ENCODE data around the gene ERF.

The ERF gene

GRCh38 chr19:42239544-42240220 is 15.2 kb downstream of the ERF start:
- Histone ChIP-seq H3K4me3 (ENCODE audit: low read depth, low read length) (no peak overlapping the region), H3K36me3 (ENCODE audit: control insufficient read depth, insufficient read depth, low read length) (peaks cover 14% of the 10 kb centered on the region), H3K27me3 (ENCODE audit: control insufficient read depth, insufficient read depth, low read length) (no peaks in the 10 kb centered on the region), H3K4me1 (ENCODE audit: control insufficient read depth, insufficient read depth, low read length) (no peaks in the 10 kb centered on the region), H3K9ac (ENCODE audit: low read depth, low read length) (no peak overlapping the region), H3K9me3 (ENCODE audit: control insufficient read depth, insufficient read depth, low read length) (no peaks in the 10 kb centered on the region)

DNA sequence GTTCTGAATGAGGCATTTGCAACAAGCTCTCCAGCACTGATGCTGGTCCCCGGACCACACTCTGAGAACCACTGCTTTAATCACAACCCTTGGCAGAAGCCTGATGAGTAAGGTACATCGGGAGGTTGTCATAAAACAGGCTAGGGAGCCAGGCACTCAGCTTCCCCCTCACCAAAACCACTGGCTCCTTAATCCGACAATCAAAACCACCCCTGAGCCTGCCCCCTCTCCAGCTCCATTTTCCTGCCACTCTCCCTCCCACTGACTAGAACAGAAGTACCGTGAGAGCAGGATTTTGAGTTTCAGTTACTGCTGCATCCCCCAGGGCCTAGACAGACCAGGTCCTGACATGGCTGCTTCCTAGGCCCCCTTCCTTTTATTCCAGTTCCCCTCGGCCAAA is 19.7 kb downstream of the ERF start:
- Histone ChIP-seq H3K9ac (ENCODE audit: low read depth, low read length) (no peak overlapping the region), H3K4me1 (ENCODE audit: control insufficient read depth, insufficient read depth, low read length) (no peaks in the 10 kb centered on the region), H3K4me3 (ENCODE audit: low read depth, low read length) (no peak overlapping the region), H3K9me3 (ENCODE audit: control insufficient read depth, insufficient read depth, low read length) (no peaks in the 10 kb centered on the region), H3K27me3 (ENCODE audit: control insufficient read depth, insufficient read depth, low read length) (no peaks in the 10 kb centered on the region), H3K36me3 (ENCODE audit: control insufficient read depth, insufficient read depth, low read length) (peaks cover 52% of the 10 kb centered on the region)

GRCh38 chr19:42234364-42234763 is 20.6 kb downstream of the ERF start:
- H3K4me3 ChIP-seq (ENCODE audit: low read depth, low read length) = no peak overlapping the region
- no peaks in the 10 kb centered on the region for H3K27me3 ChIP-seq (ENCODE audit: control insufficient read depth, insufficient read depth, low read length)
- peaks cover 58% of the 10 kb centered on the region for H3K36me3 ChIP-seq (ENCODE audit: control insufficient read depth, insufficient read depth, low read length)
- H3K9me3 ChIP-seq (ENCODE audit: control insufficient read depth, insufficient read depth, low read length) = no peaks in the 10 kb centered on the region
- no peaks in the 10 kb centered on the region for H3K4me1 ChIP-seq (ENCODE audit: control insufficient read depth, insufficient read depth, low read length)
- no peak overlapping the region for H3K9ac ChIP-seq (ENCODE audit: low read depth, low read length)

- Histone ChIP-seq H3K4me1 (ENCODE audit: control insufficient read depth, insufficient read depth, low read length) (no peaks in the 10 kb centered on the region), H3K36me3 (ENCODE audit: control insufficient read depth, insufficient read depth, low read length) (peaks cover 60% of the 10 kb centered on the region), H3K9me3 (ENCODE audit: control insufficient read depth, insufficient read depth, low read length) (no peaks in the 10 kb centered on the region), H3K4me3 (ENCODE audit: low read depth, low read length) (no peak overlapping the region), H3K27me3 (ENCODE audit: control insufficient read depth, insufficient read depth, low read length) (no peaks in the 10 kb centered on the region), H3K9ac (ENCODE audit: low read depth, low read length) (no peak overlapping the region)
These were observed 21.1 kb downstream of the ERF start for GRCh38 chr19:42233678-42234292.

- peaks cover 65% of the 10 kb centered on the region for H3K36me3 ChIP-seq (ENCODE audit: control insufficient read depth, insufficient read depth, low read length)
- no peak overlapping the region for H3K9ac ChIP-seq (ENCODE audit: low read depth, low read length)
- H3K9me3 ChIP-seq (ENCODE audit: control insufficient read depth, insufficient read depth, low read length) = no peaks in the 10 kb centered on the region
- H3K4me1 ChIP-seq (ENCODE audit: control insufficient read depth, insufficient read depth, low read length) = no peaks in the 10 kb centered on the region
- H3K4me3 ChIP-seq (ENCODE audit: low read depth, low read length) = no peak overlapping the region
- H3K27me3 ChIP-seq (ENCODE audit: control insufficient read depth, insufficient read depth, low read length) = no peaks in the 10 kb centered on the region
These were observed 21.8 kb downstream of the ERF start for GRCh38 chr19:42233106-42233505.

GRCh38 chr19:42232435-42232834 is 22.5 kb downstream of the ERF start:
- no peaks in the 10 kb centered on the region for H3K4me1 ChIP-seq (ENCODE audit: control insufficient read depth, insufficient read depth, low read length)
- no peak overlapping the region for H3K9ac ChIP-seq (ENCODE audit: low read depth, low read length)
- H3K27me3 ChIP-seq (ENCODE audit: control insufficient read depth, insufficient read depth, low read length) = no peaks in the 10 kb centered on the region
- no peak overlapping the region for H3K4me3 ChIP-seq (ENCODE audit: low read depth, low read length)
- peaks cover 67% of the 10 kb centered on the region for H3K36me3 ChIP-seq (ENCODE audit: control insufficient read depth, insufficient read depth, low read length)
- H3K9me3 ChIP-seq (ENCODE audit: control insufficient read depth, insufficient read depth, low read length) = no peaks in the 10 kb centered on the region

DNA sequence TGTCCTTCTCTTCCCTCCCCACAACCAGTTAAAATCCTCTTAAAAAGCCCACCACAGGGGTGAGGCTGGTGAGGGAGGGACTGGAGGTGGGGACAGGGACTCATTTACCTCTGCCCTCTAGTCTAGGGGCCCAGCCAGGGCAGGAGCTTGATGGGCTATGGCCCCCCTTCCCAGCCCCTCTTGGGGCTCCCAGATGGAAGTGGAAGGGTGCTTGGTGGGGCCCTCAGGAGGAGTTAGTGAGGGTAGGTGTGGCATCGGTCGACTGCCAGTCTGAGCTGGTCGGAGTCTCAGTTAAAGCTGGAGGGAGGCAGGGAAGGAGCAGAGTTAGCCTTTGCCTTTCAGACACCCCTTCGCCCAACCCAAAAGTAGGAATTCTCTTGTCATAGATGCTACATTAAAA is 24.4 kb downstream of the ERF start:
- Histone ChIP-seq H3K9ac (ENCODE audit: low read depth, low read length) (no peak overlapping the region), H3K9me3 (ENCODE audit: control insufficient read depth, insufficient read depth, low read length) (no peaks in the 10 kb centered on the region)

GRCh38 chr19:42229855-42230351 is 25.0 kb downstream of the ERF start:
- Histone ChIP-seq H3K36me3 (ENCODE audit: control insufficient read depth, insufficient read depth, low read length) (peaks cover 77% of the 10 kb centered on the region), H3K27me3 (ENCODE audit: control insufficient read depth, insufficient read depth, low read length) (no peaks in the 10 kb centered on the region)

More for the DNA sequence above, 24.4 kb downstream of the ERF start:
- no peak overlapping the region for H3K4me3 ChIP-seq (ENCODE audit: low read depth, low read length)
- H3K4me1 ChIP-seq (ENCODE audit: control insufficient read depth, insufficient read depth, low read length) = no peaks in the 10 kb centered on the region
- peaks cover 71% of the 10 kb centered on the region for H3K36me3 ChIP-seq (ENCODE audit: control insufficient read depth, insufficient read depth, low read length)
- H3K27me3 ChIP-seq (ENCODE audit: control insufficient read depth, insufficient read depth, low read length) = no peaks in the 10 kb centered on the region

DNA sequence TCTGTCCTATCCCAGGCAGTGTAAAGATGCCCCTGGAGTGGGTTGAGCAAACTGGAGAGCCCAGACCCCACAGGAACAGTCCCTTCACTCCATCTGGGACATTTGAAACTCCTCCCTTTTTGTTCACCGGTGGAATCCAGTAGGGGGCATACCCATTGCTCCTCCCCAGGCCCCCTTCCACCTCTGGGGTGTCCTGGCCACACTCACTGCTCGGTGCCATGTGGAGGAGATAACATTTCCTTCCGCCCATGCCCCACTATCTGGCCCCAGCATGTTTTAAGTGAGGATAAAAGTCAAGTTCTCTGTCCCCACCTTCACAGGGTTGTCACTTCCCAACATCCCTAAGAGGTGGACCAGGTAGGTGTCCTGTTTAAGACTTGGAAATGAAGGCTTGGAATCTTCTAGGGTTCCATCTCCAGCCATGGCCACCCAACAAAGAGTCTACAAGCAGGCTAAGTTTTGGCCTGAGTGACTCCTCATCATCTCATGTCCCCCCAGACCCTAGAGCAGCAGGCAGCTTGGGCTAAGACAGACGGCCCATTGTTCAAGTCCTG is 25.6 kb downstream of the ERF start:
- Histone ChIP-seq H3K9me3 (ENCODE audit: control insufficient read depth, insufficient read depth, low read length) (no peaks in the 10 kb centered on the region), H3K36me3 (ENCODE audit: control insufficient read depth, insufficient read depth, low read length) (peaks cover 80% of the 10 kb centered on the region), H3K9ac (ENCODE audit: low read depth, low read length) (no peak overlapping the region)

More at GRCh38 chr19:42229855-42230351, 25.0 kb downstream of the ERF start:
- Histone ChIP-seq H3K4me3 (ENCODE audit: low read depth, low read length) (no peak overlapping the region), H3K9me3 (ENCODE audit: control insufficient read depth, insufficient read depth, low read length) (no peaks in the 10 kb centered on the region), H3K9ac (ENCODE audit: low read depth, low read length) (no peak overlapping the region), H3K4me1 (ENCODE audit: control insufficient read depth, insufficient read depth, low read length) (no peaks in the 10 kb centered on the region)

DNA sequence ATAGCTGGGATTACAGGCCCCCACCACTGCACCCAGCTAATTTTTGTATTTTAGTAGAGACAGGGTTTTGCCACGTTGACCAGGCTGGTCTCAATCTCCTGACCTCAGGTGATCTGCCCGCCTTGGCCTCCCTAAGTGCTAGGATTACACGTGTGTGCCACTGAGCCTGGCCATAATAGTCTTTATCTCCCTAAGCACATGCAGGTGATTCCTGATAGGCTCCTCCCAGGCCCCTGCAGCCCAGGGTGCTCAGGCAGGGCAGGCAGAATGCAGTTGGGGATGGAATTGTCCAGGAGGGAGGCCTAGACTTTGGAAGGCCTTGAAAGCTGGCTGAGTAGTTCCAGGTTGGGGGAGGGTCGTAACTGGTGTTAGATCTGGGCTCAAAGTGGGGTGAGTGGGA is 26.3 kb downstream of the ERF start:
- no peak overlapping the region for H3K9ac ChIP-seq (ENCODE audit: low read depth, low read length)
- no peaks in the 10 kb centered on the region for H3K9me3 ChIP-seq (ENCODE audit: control insufficient read depth, insufficient read depth, low read length)
- no peak overlapping the region for H3K4me3 ChIP-seq (ENCODE audit: low read depth, low read length)
- H3K4me1 ChIP-seq (ENCODE audit: control insufficient read depth, insufficient read depth, low read length) = no peaks in the 10 kb centered on the region
- H3K36me3 ChIP-seq (ENCODE audit: control insufficient read depth, insufficient read depth, low read length) = peaks cover 78% of the 10 kb centered on the region
- H3K27me3 ChIP-seq (ENCODE audit: control insufficient read depth, insufficient read depth, low read length) = no peaks in the 10 kb centered on the region

More for the DNA sequence above, 25.6 kb downstream of the ERF start:
- H3K4me3 ChIP-seq (ENCODE audit: low read depth, low read length) = no peak overlapping the region
- H3K27me3 ChIP-seq (ENCODE audit: control insufficient read depth, insufficient read depth, low read length) = no peaks in the 10 kb centered on the region
- no peaks in the 10 kb centered on the region for H3K4me1 ChIP-seq (ENCODE audit: control insufficient read depth, insufficient read depth, low read length)

- Histone ChIP-seq H3K27me3 (ENCODE audit: control insufficient read depth, insufficient read depth, low read length) (no peaks in the 10 kb centered on the region), H3K36me3 (ENCODE audit: control insufficient read depth, insufficient read depth, low read length) (peaks cover 63% of the 10 kb centered on the region), H3K4me1 (ENCODE audit: control insufficient read depth, insufficient read depth, low read length) (no peaks in the 10 kb centered on the region), H3K4me3 (ENCODE audit: low read depth, low read length) (no peak overlapping the region), H3K9me3 (ENCODE audit: control insufficient read depth, insufficient read depth, low read length) (no peaks in the 10 kb centered on the region), H3K9ac (ENCODE audit: low read depth, low read length) (no peak overlapping the region)
These were observed 28.0 kb downstream of the ERF start for GRCh38 chr19:42226886-42227285.
